Astrocyte (in vitro differentiated cells and primary cell): ENCODE data around the gene AMOTL2. TPM values are rescaled to one million over a fixed set of nuclear protein-coding genes. Genes with fewer than 3 reads are reported as not detected.

Experiments
- DNase-seq: peaks from one replicate; pipeline ENCODE4 v3.0.0-alpha.2; 2010; ENCODE audit warnings: low read depth
- FAIRE-seq: peaks from 2 replicates; lab custom pipeline; 2011; peaks lifted over from hg19 to GRCh38; lab: Jason Lieb, UNC
- H2AFZ ChIP-seq: 2 replicates; pipeline ENCODE4 v1.6.0; 2012; ENCODE audit warnings: low read depth, low read length, inconsistent platforms
- H3K27ac ChIP-seq: 2 replicates; pipeline ENCODE4 v1.5.1; 2011; ENCODE audit warnings: low read depth, low read length, inconsistent platforms
- H3K27me3 ChIP-seq: 2 replicates; pipeline ENCODE4 v1.6.0; 2011; ENCODE audit warnings: low read length, inconsistent platforms; ENCODE audit not compliant: insufficient read depth
- H3K36me3 ChIP-seq: 2 replicates; pipeline ENCODE4 v1.5.1; 2011; ENCODE audit warnings: low read length, inconsistent platforms; ENCODE audit not compliant: insufficient read depth
- H3K4me1 ChIP-seq: 2 replicates; pipeline ENCODE4 v1.5.1; 2011; ENCODE audit warnings: low read length, inconsistent platforms; ENCODE audit not compliant: insufficient read depth
- H3K4me2 ChIP-seq: 2 replicates; pipeline ENCODE4 v1.6.0; 2012; ENCODE audit warnings: low read length, inconsistent platforms
- H3K4me3 ChIP-seq: 2 replicates; pipeline ENCODE4 v1.5.1; 2011; ENCODE audit warnings: low read depth, mild to moderate bottlenecking, low read length, inconsistent platforms; ENCODE audit not compliant: insufficient read depth
- H3K79me2 ChIP-seq: 2 replicates; pipeline ENCODE4 v1.6.0; 2012; ENCODE audit warnings: mild to moderate bottlenecking, low read length, inconsistent platforms; ENCODE audit not compliant: insufficient read depth
- H3K9ac ChIP-seq: 2 replicates; pipeline ENCODE4 v1.6.0; 2012; ENCODE audit warnings: mild to moderate bottlenecking, low read length, inconsistent platforms
- H3K9me3 ChIP-seq: 2 replicates; pipeline ENCODE4 v1.5.1; 2012; ENCODE audit warnings: low read depth, mild to moderate bottlenecking, low read length, inconsistent platforms; ENCODE audit not compliant: insufficient read depth
- H4K20me1 ChIP-seq: 2 replicates; pipeline ENCODE4 v1.6.0; 2012; ENCODE audit warnings: low read length, inconsistent platforms; ENCODE audit not compliant: insufficient read depth
- H3K27ac Mint-ChIP-seq: one replicate; pipeline ENCODE4 v1.8.0; 2021; ENCODE audit warnings: mild to moderate bottlenecking, mixed read lengths; ENCODE audit not compliant: unreplicated experiment
- H3K27me3 Mint-ChIP-seq: one replicate; pipeline ENCODE4 v1.8.0; 2021; ENCODE audit warnings: low read depth, mixed read lengths; ENCODE audit not compliant: unreplicated experiment
- H3K36me3 Mint-ChIP-seq: one replicate; pipeline ENCODE4 v1.8.0; 2021; ENCODE audit warnings: low read depth, mixed read lengths; ENCODE audit not compliant: unreplicated experiment
- H3K4me1 Mint-ChIP-seq: one replicate; pipeline ENCODE4 v1.8.0; 2021; ENCODE audit warnings: low read depth, mixed read lengths; ENCODE audit not compliant: unreplicated experiment
- H3K4me3 Mint-ChIP-seq: one replicate; pipeline ENCODE4 v1.8.0; 2021; ENCODE audit warnings: mild to moderate bottlenecking, moderate library complexity, mixed read lengths; ENCODE audit not compliant: unreplicated experiment
- H3K9me3 Mint-ChIP-seq: one replicate; pipeline ENCODE4 v1.8.0; 2021; ENCODE audit warnings: mild to moderate bottlenecking, mixed read lengths; ENCODE audit not compliant: unreplicated experiment
- CTCF ChIP-seq: IDR thresholded peaks from 2 replicates; pipeline ENCODE4 v1.5.1; 2011; ENCODE audit warnings: low read depth, mild to moderate bottlenecking, inconsistent platforms, low read length, moderate library complexity; ENCODE audit not compliant: insufficient read depth
- EZH2 ChIP-seq: IDR thresholded peaks from 2 replicates; pipeline ENCODE4 v1.6.1; 2012; ENCODE audit warnings: mild to moderate bottlenecking, low read length, inconsistent platforms; ENCODE audit not compliant: insufficient read depth
- total RNA-seq: library from RNA; stranded (reverse); gene quantifications from 2 replicates; pipeline ENCODE4 v1.2.1, GENCODE V29; 2021

Gene AMOTL2
- total RNA-seq, 1 donor from 2014 or later, result 197 TPM

GRCh38 chr3:134369231-134369741 lies 5.0 kb downstream of the AMOTL2 start:
- peak overlapping the region; percentile 100 for H3K9ac ChIP-seq
- Mint-ChIP-seq H3K4me1 (peaks cover 50% of the 10 kb centered on the region), H3K4me3 (peak overlapping the region; percentile 75), H3K36me3 (peaks cover 38% of the 10 kb centered on the region), H3K27ac (peak overlapping the region; percentile 86), H3K9me3 (no peaks in the 10 kb centered on the region), H3K27me3 (no peaks in the 10 kb centered on the region)
- H4K20me1 ChIP-seq, result peaks cover 93% of the 10 kb centered on the region
- H3K4me3 ChIP-seq, result peak overlapping the region; percentile 34
- H3K4me1 ChIP-seq, result peaks cover 81% of the 10 kb centered on the region
- H3K27ac ChIP-seq, result peak overlapping the region; percentile 100
- no peaks in the 10 kb centered on the region for H3K9me3 ChIP-seq
- no peaks in the 10 kb centered on the region for H3K27me3 ChIP-seq
- H3K36me3 ChIP-seq, result peaks cover 65% of the 10 kb centered on the region
- TF ChIP-seq EZH2 (no peak), CTCF (no peak)
- DNase-seq (peak; percentile 81), FAIRE-seq (peak; percentile 83)
- no peak overlapping the region for H2AFZ ChIP-seq
- peaks cover 77% of the 10 kb centered on the region for H3K79me2 ChIP-seq
- peak overlapping the region; percentile 100 for H3K4me2 ChIP-seq

GRCh38 chr3:134368751-134369105 lies 5.5 kb downstream of the AMOTL2 start:
- peak overlapping the region; percentile 100 for H3K9ac ChIP-seq
- H3K36me3 Mint-ChIP-seq, result peaks cover 38% of the 10 kb centered on the region
- peak overlapping the region; percentile 100 for H3K4me2 ChIP-seq
- peaks cover 86% of the 10 kb centered on the region for H3K4me1 ChIP-seq
- peak overlapping the region; percentile 75 for H3K4me3 Mint-ChIP-seq
- no peaks in the 10 kb centered on the region for H3K9me3 Mint-ChIP-seq
- peaks cover 54% of the 10 kb centered on the region for H3K4me1 Mint-ChIP-seq
- H3K27ac ChIP-seq, result peak overlapping the region; percentile 100
- peak overlapping the region; percentile 86 for H3K27ac Mint-ChIP-seq
- H3K9me3 ChIP-seq, result no peaks in the 10 kb centered on the region
- H3K4me3 ChIP-seq, result no peak overlapping the region
- DNase-seq (no peak), FAIRE-seq (no peak)
- no peaks in the 10 kb centered on the region for H3K27me3 ChIP-seq
- H3K27me3 Mint-ChIP-seq, result no peaks in the 10 kb centered on the region
- H2AFZ ChIP-seq, result no peak overlapping the region
- H3K36me3 ChIP-seq, result peaks cover 66% of the 10 kb centered on the region
- H3K79me2 ChIP-seq, result peaks cover 74% of the 10 kb centered on the region
- peaks cover 95% of the 10 kb centered on the region for H4K20me1 ChIP-seq
- TF ChIP-seq CTCF, result no peak
- TF ChIP-seq EZH2, result no peak

- Histone ChIP-seq H3K79me2 (peaks cover 74% of the 10 kb centered on the region), H3K4me3 (no peak overlapping the region), H3K27me3 (no peaks in the 10 kb centered on the region), H3K36me3 (peaks cover 72% of the 10 kb centered on the region), H3K9ac (peak overlapping the region; percentile 100), H2AFZ (no peak overlapping the region), H3K27ac (peak overlapping the region; percentile 100), H4K20me1 (peaks cover 95% of the 10 kb centered on the region), H3K4me1 (peaks cover 92% of the 10 kb centered on the region), H3K4me2 (peak overlapping the region; percentile 100), H3K9me3 (no peaks in the 10 kb centered on the region)
- no peak for DNase-seq
- no peaks in the 10 kb centered on the region for H3K27me3 Mint-ChIP-seq
- H3K4me1 Mint-ChIP-seq, result peaks cover 59% of the 10 kb centered on the region
- no peaks in the 10 kb centered on the region for H3K9me3 Mint-ChIP-seq
- peak overlapping the region; percentile 86 for H3K27ac Mint-ChIP-seq
- no peak for TF ChIP-seq CTCF
- TF ChIP-seq EZH2, result no peak
- no peak for FAIRE-seq
- H3K4me3 Mint-ChIP-seq, result no peak overlapping the region
- peaks cover 40% of the 10 kb centered on the region for H3K36me3 Mint-ChIP-seq
These were observed 6.1 kb downstream of the AMOTL2 start for GRCh38 chr3:134367869-134368750.
